NB4 (cell line): Measurements from ENCODE around the gene SMIM35.

Source experiments
- MYC ChIP-seq: IDR thresholded peaks from 2 replicates; pipeline ENCODE4 v1.6.1; 2011; ENCODE audit warnings: low read depth, low read length
- POLR2A ChIP-seq: IDR thresholded peaks from 2 replicates; pipeline ENCODE4 v1.6.1; 2011; ENCODE audit warnings: mild to moderate bottlenecking; ENCODE audit not compliant: insufficient read length; ENCODE audit errors: extremely low read depth
- TF ChIP-seq, protein P1 (sequence below): IDR thresholded peaks from one replicate; pipeline ENCODE4 v1.5.1; 2012; ENCODE audit warnings: low read depth, low read length
- TF ChIP-seq, protein P2 (sequence below): IDR thresholded peaks from 2 replicates; pipeline ENCODE4 v1.6.1; 2011; ENCODE audit warnings: low read depth, low read length

DNA sequence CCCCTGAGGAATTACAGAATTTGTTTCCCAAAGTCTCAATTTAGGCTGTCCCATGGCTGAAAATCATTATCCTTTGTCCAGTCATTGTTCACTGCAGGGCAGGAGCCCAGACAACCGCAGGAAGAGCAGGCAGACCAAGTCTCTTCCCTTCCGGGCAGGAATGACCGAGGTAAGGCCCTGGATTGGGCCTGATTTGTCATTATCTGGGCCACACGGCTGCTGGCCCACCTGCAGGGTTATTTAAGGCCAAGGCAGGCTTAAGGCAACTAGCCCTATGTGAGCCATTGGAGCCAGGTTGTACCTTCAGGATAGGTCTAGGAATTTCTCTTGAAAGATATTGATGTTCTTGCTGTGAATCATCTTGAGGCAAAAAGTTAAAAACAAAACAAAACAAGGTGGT lies 110.3 kb downstream of the SMIM35 start:
- TF ChIP-seq, protein P1, sequence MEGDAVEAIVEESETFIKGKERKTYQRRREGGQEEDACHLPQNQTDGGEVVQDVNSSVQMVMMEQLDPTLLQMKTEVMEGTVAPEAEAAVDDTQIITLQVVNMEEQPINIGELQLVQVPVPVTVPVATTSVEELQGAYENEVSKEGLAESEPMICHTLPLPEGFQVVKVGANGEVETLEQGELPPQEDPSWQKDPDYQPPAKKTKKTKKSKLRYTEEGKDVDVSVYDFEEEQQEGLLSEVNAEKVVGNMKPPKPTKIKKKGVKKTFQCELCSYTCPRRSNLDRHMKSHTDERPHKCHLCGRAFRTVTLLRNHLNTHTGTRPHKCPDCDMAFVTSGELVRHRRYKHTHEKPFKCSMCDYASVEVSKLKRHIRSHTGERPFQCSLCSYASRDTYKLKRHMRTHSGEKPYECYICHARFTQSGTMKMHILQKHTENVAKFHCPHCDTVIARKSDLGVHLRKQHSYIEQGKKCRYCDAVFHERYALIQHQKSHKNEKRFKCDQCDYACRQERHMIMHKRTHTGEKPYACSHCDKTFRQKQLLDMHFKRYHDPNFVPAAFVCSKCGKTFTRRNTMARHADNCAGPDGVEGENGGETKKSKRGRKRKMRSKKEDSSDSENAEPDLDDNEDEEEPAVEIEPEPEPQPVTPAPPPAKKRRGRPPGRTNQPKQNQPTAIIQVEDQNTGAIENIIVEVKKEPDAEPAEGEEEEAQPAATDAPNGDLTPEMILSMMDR, result no peak
- no peak for TF ChIP-seq POLR2A
- TF ChIP-seq MYC, result no peak
- TF ChIP-seq, protein P2, sequence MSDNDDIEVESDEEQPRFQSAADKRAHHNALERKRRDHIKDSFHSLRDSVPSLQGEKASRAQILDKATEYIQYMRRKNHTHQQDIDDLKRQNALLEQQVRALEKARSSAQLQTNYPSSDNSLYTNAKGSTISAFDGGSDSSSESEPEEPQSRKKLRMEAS, result no peak
